Keratinocyte (primary cell): ENCODE measurements around the gene ELMO2. TPM values are rescaled to one million over a fixed set of nuclear protein-coding genes. Genes with fewer than 3 reads are reported as not detected.

Source experiments
- DNase-seq: peaks from one replicate; pipeline ENCODE4 v3.0.0-alpha.2; 2011; ENCODE audit warnings: low read depth, missing footprints, low spot score
- FAIRE-seq: peaks from 2 replicates; lab custom pipeline; 2011; peaks lifted over from hg19 to GRCh38; lab: Jason Lieb, UNC
- H2AFZ ChIP-seq: 2 replicates; pipeline ENCODE4 v1.6.0; 2012; ENCODE audit warnings: low read length, control low read depth, inconsistent platforms; ENCODE audit not compliant: control insufficient read depth
- H3K27ac ChIP-seq: 2 replicates; pipeline ENCODE4 v1.5.1; 2011; ENCODE audit warnings: low read length; ENCODE audit not compliant: control insufficient read depth, insufficient read depth
- H3K27me3 ChIP-seq: 3 replicates; pipeline ENCODE4 v1.6.0; 2011; ENCODE audit warnings: low read length; ENCODE audit not compliant: control insufficient read depth, insufficient read depth; ENCODE audit errors: extremely low read depth
- H3K36me3 ChIP-seq, 2 experiments: 2 replicates in 1 of 2; 3 replicates in 1 of 2; pipeline ENCODE4 v1.5.1; 2011; ENCODE audit warnings: low read length in 2 of 2, mild to moderate bottlenecking in 1 of 2; ENCODE audit not compliant: control insufficient read depth in 2 of 2, insufficient read depth in 2 of 2; ENCODE audit errors: extremely low read depth in 1 of 2
- H3K4me1 ChIP-seq: 3 replicates; pipeline ENCODE4 v1.5.1; 2011; ENCODE audit warnings: low read length; ENCODE audit not compliant: control insufficient read depth, insufficient read depth; ENCODE audit errors: extremely low read depth
- H3K4me2 ChIP-seq: 3 replicates; pipeline ENCODE4 v1.6.0; 2011; ENCODE audit warnings: low read depth, low read length; ENCODE audit not compliant: control insufficient read depth, insufficient read depth; ENCODE audit errors: extremely low read depth
- H3K4me3 ChIP-seq, 3 experiments: fragments of 200-600 bp in 1 of 3; sonication (generic) in 1 of 3; 2 replicates in 2 of 3; 3 replicates in 1 of 3; pipeline ENCODE4 v1.5.1; 2011 to 2016; ENCODE audit warnings: low read length in 3 of 3, mild to moderate bottlenecking in 3 of 3, control low read depth in 2 of 3, inconsistent platforms in 1 of 3, low read depth in 1 of 3, mixed read lengths in 1 of 3, mixed run types in 1 of 3, moderate library complexity in 1 of 3; ENCODE audit not compliant: control insufficient read depth in 2 of 3, insufficient read depth in 2 of 3; ENCODE audit errors: extremely low read depth in 1 of 3
- H3K79me2 ChIP-seq: 2 replicates; pipeline ENCODE4 v1.6.0; 2012; ENCODE audit warnings: low read length; ENCODE audit not compliant: control insufficient read depth, insufficient read depth
- H3K9ac ChIP-seq: 3 replicates; pipeline ENCODE4 v1.6.0; 2011; ENCODE audit warnings: low read length; ENCODE audit not compliant: control insufficient read depth, insufficient read depth; ENCODE audit errors: extremely low read depth
- H3K9me1 ChIP-seq: 3 replicates; pipeline ENCODE4 v1.6.0; 2011; ENCODE audit warnings: low read length; ENCODE audit not compliant: control insufficient read depth, insufficient read depth; ENCODE audit errors: extremely low read depth
- H3K9me3 ChIP-seq: 2 replicates; pipeline ENCODE4 v1.5.1; 2012; ENCODE audit warnings: low read depth, low read length; ENCODE audit not compliant: control insufficient read depth
- H4K20me1 ChIP-seq: 3 replicates; pipeline ENCODE4 v1.6.0; 2011; ENCODE audit warnings: low read length; ENCODE audit not compliant: control insufficient read depth, insufficient read depth; ENCODE audit errors: extremely low read depth
- CTCF ChIP-seq, 3 experiments: IDR thresholded peaks in 1 of 3; conservative IDR thresholded peaks in 1 of 3; optimal IDR thresholded peaks in 1 of 3; 2 replicates in 2 of 3; 3 replicates in 1 of 3; pipeline versions ENCODE3 to v1.5.1; 2011; ENCODE audit warnings: low read length in 3 of 3, mild to moderate bottlenecking in 3 of 3, moderate library complexity in 2 of 3, control low read depth in 1 of 3, inconsistent platforms in 1 of 3; ENCODE audit not compliant: insufficient read depth in 2 of 3; ENCODE audit errors: extremely low read depth in 1 of 3
- EZH2 ChIP-seq: IDR thresholded peaks from one replicate; pipeline ENCODE4 v1.6.1; 2012; ENCODE audit warnings: inconsistent platforms, mild to moderate bottlenecking, low read length, moderate library complexity
- dilution Hi-C: fragments of 300-500 bp; cut with MboI; formaldehyde crosslinking; loops from one replicate; pipeline ENCODE4 v1.7.0; 2020; ENCODE audit warnings: low sequenced_read_pairs; ENCODE audit not compliant: extremely low pct_ligation_motif_present
- polyA plus RNA-seq, 5 experiments: library from polyadenylated mRNA; depleted of rRNA in 3 of 5; stranded (reverse) in 3 of 5; stranded (forward) in 1 of 5; unstranded in 1 of 5; fragments of >200 nt; gene quantifications; 1 replicate in 1 of 5; 2 replicates in 3 of 5; 3 replicates in 1 of 5; pipeline versions ENCODE4 v1.2.1 to v1.2.3, GENCODE V29; 2011 to 2012; ENCODE audit warnings: missing spikeins in 2 of 5, low read depth in 1 of 5, low replicate concordance in 1 of 5

Gene ELMO2
- polyA plus RNA-seq, 1 donor (not counting 4 experiments of a cell fraction or from before 2014, with no cell fraction given), result 28.5 TPM

- dilution Hi-C loops, result no loop called here
- Histone ChIP-seq H3K79me2 (no peaks in the 10 kb centered on the region), H3K9me1 (no peaks in the 10 kb centered on the region), H3K4me2 (no peak overlapping the region), H3K9me3 (no peaks in the 10 kb centered on the region), H3K4me1 (no peaks in the 10 kb centered on the region), H3K9ac (no peak overlapping the region), H3K36me3 (peaks cover 11 to 15% of the 10 kb centered on the region in 2 experiments), H3K27ac (no peak overlapping the region), H2AFZ (no peak overlapping the region), H3K4me3 (no peak overlapping the region), H3K27me3 (no peaks in the 10 kb centered on the region), H4K20me1 (no peaks in the 10 kb centered on the region)
- FAIRE-seq (no peak), DNase-seq (no peak)
- TF ChIP-seq CTCF (optimal IDR thresholded peaks at IDR 0.05 in 1 of 3, IDR thresholded peaks at IDR 0.05 in 1 of 3, conservative IDR thresholded peaks at IDR 0.05 in 1 of 3; ENCODE audit: extremely low read depth in 1 of 3, insufficient read depth in 2 of 3, low read length in 3 of 3), result no peak
Observed at GRCh38 chr20:46354920-46355654, 51.3 kb downstream of the ELMO2 start.

GRCh38 chr20:46354207-46354555 lies 52.2 kb downstream of the ELMO2 start:
- no peaks in the 10 kb centered on the region for H3K4me1 ChIP-seq
- DNase-seq (no peak), FAIRE-seq (no peak)
- TF ChIP-seq EZH2 (no peak), CTCF (optimal IDR thresholded peaks at IDR 0.05 in 1 of 3, IDR thresholded peaks at IDR 0.05 in 1 of 3, conservative IDR thresholded peaks at IDR 0.05 in 1 of 3; ENCODE audit: extremely low read depth in 1 of 3, insufficient read depth in 2 of 3, low read length in 3 of 3) (no peak)
- no peak overlapping the region for H3K9ac ChIP-seq
- H3K36me3 ChIP-seq, result peaks cover 11 to 19% of the 10 kb centered on the region in 2 experiments
- no peaks in the 10 kb centered on the region for H4K20me1 ChIP-seq
- no peak overlapping the region for H3K4me3 ChIP-seq
- no peaks in the 10 kb centered on the region for H3K9me1 ChIP-seq
- no peaks in the 10 kb centered on the region for H3K27me3 ChIP-seq
- H3K27ac ChIP-seq, result no peak overlapping the region
- H2AFZ ChIP-seq, result no peak overlapping the region
- H3K79me2 ChIP-seq, result no peaks in the 10 kb centered on the region
- no peak overlapping the region for H3K4me2 ChIP-seq
- dilution Hi-C loops, result no loop called here
- no peaks in the 10 kb centered on the region for H3K9me3 ChIP-seq
